ENCODE measurements around the gene EXOC1. TPM values are rescaled to one million over a fixed set of nuclear protein-coding genes. Genes with fewer than 3 reads are reported as not detected.

The EXOC1 gene
- total and polyA plus RNA-seq, 9 donors, result 14.6 to 32.7 (median 24.1) TPM

DNA sequence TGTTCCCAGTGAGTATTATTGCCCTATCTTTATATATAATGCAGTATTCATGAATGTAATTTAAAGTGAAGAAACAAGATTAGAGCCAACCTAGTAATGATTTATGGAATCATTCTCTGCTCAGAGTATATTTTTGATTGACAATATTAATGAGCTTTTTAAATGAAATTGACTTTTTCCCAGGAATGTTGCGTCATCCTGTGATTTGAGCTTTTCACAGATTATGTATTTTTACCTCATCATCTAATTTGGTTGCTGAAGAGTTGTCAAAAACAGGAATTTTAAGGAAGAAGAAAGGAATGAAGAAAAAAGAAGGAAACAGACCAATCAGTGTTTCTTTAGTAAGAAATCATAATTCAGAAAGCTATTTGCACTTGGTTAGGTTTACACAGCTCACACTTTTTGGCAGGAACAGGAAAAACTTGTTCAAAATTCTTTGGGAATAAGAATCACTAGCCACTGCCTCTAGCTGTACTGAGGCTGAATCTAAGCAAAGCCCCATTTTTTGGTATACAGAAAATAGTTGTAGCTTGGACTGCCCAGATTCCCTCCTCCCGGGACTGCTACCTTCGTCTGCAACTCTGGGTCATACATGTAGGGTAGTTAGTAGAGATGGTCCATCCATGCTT, 27.3 kb downstream of the EXOC1 start:
- Histone ChIP-seq H3K9me3 (no peaks in the 10 kb centered on the region), H3K4me1 (ENCODE audit: insufficient read depth) (no peaks in the 10 kb centered on the region), H3K27me3 (no peaks in the 10 kb centered on the region), H3K27ac (no peak overlapping the region), H3K36me3 (no peaks in the 10 kb centered on the region), H3K4me3 (no peak overlapping the region)
- TF ChIP-seq POLR2A (IDR thresholded peaks at IDR 0.05) (no peak), EP300 (IDR thresholded peaks at IDR 0.05) (no peak)
- TF ChIP-seq, protein P1, sequence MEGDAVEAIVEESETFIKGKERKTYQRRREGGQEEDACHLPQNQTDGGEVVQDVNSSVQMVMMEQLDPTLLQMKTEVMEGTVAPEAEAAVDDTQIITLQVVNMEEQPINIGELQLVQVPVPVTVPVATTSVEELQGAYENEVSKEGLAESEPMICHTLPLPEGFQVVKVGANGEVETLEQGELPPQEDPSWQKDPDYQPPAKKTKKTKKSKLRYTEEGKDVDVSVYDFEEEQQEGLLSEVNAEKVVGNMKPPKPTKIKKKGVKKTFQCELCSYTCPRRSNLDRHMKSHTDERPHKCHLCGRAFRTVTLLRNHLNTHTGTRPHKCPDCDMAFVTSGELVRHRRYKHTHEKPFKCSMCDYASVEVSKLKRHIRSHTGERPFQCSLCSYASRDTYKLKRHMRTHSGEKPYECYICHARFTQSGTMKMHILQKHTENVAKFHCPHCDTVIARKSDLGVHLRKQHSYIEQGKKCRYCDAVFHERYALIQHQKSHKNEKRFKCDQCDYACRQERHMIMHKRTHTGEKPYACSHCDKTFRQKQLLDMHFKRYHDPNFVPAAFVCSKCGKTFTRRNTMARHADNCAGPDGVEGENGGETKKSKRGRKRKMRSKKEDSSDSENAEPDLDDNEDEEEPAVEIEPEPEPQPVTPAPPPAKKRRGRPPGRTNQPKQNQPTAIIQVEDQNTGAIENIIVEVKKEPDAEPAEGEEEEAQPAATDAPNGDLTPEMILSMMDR (IDR thresholded peaks at IDR 0.05), result no peak
- intact Hi-C loops (cut with DNase I), result no loop called here
- WGBS, 3 donors, result 92 to 97% (median 97%) methylated on average over 3 of the region's 3 CpGs
- DNase-seq, result no peak

DNA sequence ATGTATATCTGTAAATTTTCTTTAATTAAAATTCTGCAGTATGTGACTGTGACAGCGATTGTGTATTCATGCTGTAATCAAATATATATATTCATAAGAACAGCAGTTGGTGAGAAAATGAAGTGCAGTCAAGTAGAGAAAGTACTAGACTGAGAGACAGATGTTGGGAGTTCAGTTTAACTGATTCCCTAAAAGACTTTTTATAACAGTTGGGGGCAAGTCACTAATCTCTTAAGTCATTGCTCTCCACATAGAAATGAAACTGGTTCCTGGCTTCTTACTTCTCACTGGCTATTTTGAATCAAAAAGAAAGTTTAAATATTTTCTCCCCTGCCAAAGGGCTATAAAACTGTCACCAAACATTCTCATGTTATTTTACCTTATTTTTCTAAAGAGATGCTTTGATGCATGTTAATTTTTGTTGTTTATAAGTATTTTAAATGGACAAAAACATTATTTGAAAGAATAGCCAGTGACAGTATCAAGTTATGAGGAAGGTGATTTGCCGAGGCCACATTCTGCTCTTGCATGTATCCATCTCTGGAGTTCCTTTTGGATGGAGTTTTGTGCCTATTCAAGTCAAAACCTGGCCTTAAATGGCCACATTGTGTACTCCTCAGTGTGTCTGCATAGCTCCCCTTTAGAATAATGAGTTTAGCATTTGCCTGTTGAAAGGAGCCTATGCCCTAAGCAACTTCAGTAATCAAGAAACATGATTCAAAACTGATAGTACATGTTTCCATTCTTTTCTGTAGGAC, 30.8 kb downstream of the EXOC1 start:
- TF ChIP-seq, protein P1 (IDR thresholded peaks at IDR 0.05), result no peak
- TF ChIP-seq EP300 (IDR thresholded peaks at IDR 0.05) (no peak), POLR2A (IDR thresholded peaks at IDR 0.05) (no peak)

DNA sequence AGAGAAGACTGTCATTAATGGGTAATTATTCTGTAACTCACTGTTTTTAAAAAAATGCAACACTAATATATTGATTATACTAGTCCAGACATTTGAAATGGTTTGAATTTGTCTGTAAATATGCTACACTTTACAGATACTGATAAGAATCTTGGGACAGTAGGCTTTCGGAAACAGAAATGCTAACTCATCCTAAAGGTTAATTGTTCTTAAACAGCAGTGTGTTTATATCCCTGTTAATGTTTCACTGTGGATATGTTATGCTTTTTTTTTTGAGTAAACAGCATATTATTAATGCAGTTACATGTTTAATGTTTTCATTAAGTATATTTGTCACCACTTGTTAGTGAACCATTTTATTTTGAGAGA, 31.4 kb downstream of the EXOC1 start:
- no peak overlapping the region for H3K4me3 ChIP-seq
- H3K36me3 ChIP-seq, result no peaks in the 10 kb centered on the region
- no peaks in the 10 kb centered on the region for H3K4me1 ChIP-seq (ENCODE audit: insufficient read depth)
- intact Hi-C loops (cut with DNase I), result no loop called here
- TF ChIP-seq, protein P1 (IDR thresholded peaks at IDR 0.05), result no peak
- TF ChIP-seq EP300 (IDR thresholded peaks at IDR 0.05) (no peak), POLR2A (IDR thresholded peaks at IDR 0.05) (no peak)
- H3K27ac ChIP-seq, result no peak overlapping the region
- no peaks in the 10 kb centered on the region for H3K9me3 ChIP-seq
- H3K27me3 ChIP-seq, result no peaks in the 10 kb centered on the region
- WGBS, 3 donors, result 93 to 96% (median 94%) methylated on average over 1 of the region's 1 CpG
- DNase-seq, result no peak

More for the DNA sequence above, 30.8 kb downstream of the EXOC1 start:
- H3K27me3 ChIP-seq, result no peaks in the 10 kb centered on the region
- intact Hi-C loops (cut with DNase I), result no loop called here
- no peaks in the 10 kb centered on the region for H3K9me3 ChIP-seq
- no peak overlapping the region for H3K27ac ChIP-seq
- no peaks in the 10 kb centered on the region for H3K36me3 ChIP-seq
- H3K4me1 ChIP-seq (ENCODE audit: insufficient read depth), result no peaks in the 10 kb centered on the region
- WGBS, 3 donors, result 86 to 90% (median 88%) methylated on average over 2 of the region's 2 CpGs
- no peak for DNase-seq
- H3K4me3 ChIP-seq, result no peak overlapping the region

DNA sequence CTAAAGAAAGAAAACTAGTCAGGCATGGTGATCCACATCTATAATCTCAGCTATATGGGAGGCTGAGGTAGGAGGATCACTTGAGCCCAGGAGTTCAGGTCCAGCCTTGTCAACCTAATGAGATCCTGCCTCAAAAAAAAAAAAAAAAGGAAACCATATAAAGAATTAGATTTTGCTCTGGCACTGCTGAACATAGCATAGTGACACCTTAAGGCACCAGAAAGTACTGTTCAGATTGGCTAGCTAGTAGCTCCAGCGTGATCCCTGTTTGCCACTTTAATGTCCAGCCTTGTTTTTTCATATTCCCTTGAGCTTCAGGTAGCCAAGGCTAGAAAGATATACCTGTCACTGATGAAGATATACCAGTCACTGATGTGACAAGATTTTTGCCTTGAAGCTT, 34.1 kb downstream of the EXOC1 start:
- TF ChIP-seq POLR2A (IDR thresholded peaks at IDR 0.05) (no peak), EP300 (IDR thresholded peaks at IDR 0.05) (no peak)
- TF ChIP-seq, protein P1 (IDR thresholded peaks at IDR 0.05), result no peak
- Histone ChIP-seq H3K27ac (no peak overlapping the region), H3K27me3 (no peaks in the 10 kb centered on the region), H3K4me1 (ENCODE audit: insufficient read depth) (no peaks in the 10 kb centered on the region), H3K4me3 (no peak overlapping the region), H3K9me3 (no peaks in the 10 kb centered on the region), H3K36me3 (no peaks in the 10 kb centered on the region)
- DNase-seq, result no peak
- intact Hi-C loops (cut with DNase I), result no loop called here
- WGBS, 3 donors, result 75 to 95% (median 90%) methylated on average over 1 of the region's 1 CpG

Measured in ovary (tissue), 9 donors.